Lung microvascular endothelial cell (primary cell): ENCODE results near the gene FAM221A. TPM values are rescaled to one million over a fixed set of nuclear protein-coding genes. Genes with fewer than 3 reads are reported as not detected.
"Not testable (repeated sequence)": the region's sequence is repeated elsewhere in the genome, so short reads cannot be mapped to it uniquely, and the experiment has no call there.

ENCODE experiments used
- DNase-seq, 2 donors: peaks; one replicate each; pipeline versions ENCODE4 v3.0.0 to v3.0.0-alpha.2; 2010; ENCODE audit warnings: low read depth in 2 of 2
- total RNA-seq: library from RNA; depleted of rRNA; stranded (reverse); fragments of >200 nt; gene quantifications from 2 replicates; pipeline ENCODE4 v1.2.1, GENCODE V29; 2014

FAM221A gene, protein sequence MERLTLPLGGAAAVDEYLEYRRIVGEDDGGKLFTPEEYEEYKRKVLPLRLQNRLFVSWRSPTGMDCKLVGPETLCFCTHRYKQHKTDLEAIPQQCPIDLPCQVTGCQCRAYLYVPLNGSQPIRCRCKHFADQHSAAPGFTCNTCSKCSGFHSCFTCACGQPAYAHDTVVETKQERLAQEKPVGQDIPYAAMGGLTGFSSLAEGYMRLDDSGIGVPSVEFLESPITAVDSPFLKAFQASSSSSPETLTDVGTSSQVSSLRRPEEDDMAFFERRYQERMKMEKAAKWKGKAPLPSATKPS
- total RNA-seq = 4.1 and 8.1 TPM in 2 replicates

DNA sequence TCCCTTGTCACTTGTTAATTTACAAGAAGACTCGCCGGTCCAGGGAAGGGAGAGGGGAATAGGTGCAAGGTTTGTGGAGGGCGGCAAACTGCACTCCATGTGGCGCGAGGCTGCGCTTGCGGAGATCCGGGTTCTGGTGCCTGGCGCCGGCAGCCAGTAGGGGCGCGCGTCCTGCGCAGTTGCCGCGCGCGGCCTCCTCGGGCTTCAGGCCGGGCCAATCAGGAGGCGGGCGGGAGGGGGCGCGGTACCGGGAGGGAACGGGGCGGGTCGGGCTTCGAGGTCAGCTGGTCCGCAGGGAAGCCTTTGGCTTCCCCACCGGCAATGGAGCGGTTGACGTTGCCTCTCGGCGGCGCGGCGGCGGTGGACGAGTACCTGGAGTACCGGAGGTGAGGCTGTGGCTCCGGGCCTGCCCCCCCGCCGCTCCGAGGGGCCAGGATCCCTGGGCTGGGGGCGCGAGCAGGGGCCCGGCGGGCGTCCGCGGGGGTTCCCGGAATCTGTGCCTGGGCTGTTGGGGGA, at the start of gene FAM221A:
FAM221A (plus strand) TSS at position 302 of the 516 bp plus-strand sequence; CDS start at position 322, 20 bp downstream.
- DNase-seq = peak; percentile 88 to 89

DNA sequence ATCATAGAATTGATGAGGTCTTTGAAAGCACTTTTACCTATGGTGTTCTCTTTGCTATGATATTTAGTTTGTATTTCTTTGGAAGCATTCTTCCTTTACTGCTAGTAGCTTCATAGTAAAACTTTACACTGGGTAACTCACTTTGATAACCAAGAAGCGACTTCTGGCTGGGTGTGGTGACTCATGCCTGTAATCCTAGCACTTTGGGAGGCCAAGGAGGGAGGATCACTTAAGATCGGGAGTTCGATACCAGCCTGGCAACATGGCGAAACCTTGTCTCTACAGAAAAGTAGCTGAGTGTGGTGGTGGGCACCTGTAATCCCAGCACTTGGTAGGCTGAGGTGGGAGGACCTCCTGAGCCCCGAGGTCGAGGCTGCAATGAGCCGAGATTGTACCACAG, 46.6 kb upstream of the FAM221A start:
- no peak for DNase-seq

DNA sequence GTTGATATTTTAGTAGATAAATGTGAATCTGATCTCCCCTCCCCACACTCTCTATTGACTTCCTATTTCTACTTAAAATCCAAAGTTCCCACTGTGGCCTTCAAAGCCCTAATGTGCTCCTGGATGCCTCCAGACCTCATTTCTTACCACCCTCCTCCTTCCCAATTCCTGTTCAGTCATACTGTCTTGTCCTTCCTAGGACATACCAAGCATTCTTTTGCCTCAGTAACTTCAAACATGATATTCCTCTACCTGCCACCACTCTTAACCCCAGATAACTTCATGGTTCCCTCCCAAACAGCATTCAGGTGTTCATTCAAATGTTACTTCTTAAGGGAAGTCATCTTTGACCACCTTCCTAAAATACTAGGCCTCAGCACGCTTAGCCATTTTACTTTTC, 34.2 kb upstream of the FAM221A start:
- DNase-seq = no peak

DNA sequence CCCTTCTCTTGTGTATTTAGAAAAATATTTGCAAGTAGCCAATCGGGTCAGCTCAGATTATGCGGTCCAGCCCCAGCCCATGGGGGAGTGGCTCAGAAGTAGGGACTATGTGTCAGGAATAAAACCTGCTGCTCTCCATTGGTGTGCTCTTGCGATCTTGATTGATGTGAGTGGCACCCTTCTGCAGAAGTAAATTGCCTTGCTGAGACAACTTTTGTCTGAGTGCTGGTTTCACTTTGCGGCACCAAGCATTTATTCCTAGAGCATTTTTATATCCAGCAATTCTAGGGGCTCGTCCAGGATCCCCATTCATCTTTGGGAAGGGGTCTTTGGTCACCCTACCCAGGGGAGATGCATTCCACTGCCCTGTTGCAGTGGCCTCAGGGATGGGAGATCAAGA, 26.1 kb upstream of the FAM221A start:
- no peak for DNase-seq

DNA sequence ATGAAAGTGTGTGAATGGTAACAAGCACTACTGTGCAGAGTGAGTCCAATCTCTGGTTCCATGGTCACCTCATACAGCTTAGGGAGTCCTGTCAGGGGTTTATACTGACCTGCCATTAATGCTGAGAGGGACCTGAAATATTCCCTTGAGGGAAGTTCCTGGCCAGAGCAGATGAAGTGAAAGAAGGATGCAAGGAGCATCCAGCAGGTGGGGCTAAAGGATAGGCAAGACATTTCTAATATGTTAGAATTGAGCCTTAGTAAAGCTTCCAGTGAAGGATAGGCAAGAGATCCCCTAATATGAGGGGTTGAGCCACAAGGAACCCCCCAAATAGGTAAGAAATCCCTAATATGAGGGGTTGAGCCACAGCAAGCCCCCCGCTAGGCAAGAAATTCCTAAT, 25.5 kb upstream of the FAM221A start:
- peak; percentile 34 to 42 for DNase-seq

DNA sequence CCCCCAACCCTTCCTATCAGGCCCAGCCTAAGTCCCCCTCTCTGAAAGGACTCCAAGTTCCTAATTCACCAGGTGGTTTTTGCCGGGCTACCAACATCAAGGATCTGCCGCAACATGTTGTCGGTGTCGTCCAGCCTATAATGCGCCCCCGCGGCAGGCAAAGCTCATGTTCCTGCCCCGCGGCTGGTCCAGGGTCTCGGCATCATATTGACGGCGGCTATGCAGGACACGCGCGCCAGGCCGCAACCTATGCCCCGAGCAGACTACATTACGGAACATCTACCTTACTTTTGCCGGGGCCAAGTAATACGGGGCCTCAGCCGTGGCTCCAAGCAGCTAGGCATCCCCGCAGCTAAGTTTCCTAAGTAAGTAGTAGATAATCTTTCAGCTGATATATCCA, 24.6 kb upstream of the FAM221A start:
- no peak for DNase-seq

DNA sequence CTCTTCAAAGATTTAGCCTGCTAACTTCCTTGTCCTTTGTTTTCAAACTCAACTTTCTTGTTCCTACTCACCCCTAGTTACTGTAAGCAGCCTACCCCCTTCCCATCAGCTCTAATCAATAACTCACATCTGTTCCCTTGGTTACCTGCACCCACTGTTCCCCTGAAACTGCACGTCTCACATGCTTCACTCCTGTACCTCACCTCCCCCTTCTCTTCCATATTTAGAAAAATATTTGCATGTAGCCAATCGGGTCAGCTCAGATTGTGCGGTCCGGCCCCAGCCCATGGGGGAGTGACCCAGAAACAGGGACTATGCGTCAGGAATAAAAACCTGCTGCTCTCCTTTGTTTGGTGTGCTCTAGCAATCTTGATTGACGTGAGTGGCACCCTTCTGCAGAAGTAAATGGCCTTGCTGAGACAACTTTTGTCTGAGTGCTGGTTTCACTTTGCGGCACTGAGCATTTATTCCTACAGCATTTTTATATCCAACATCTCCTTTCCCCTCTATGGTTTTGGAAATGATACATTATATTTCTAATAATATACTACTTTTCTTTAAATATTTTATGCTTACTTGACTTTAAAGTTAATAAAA, 21.1 kb upstream of the FAM221A start:
- no peak for DNase-seq

DNA sequence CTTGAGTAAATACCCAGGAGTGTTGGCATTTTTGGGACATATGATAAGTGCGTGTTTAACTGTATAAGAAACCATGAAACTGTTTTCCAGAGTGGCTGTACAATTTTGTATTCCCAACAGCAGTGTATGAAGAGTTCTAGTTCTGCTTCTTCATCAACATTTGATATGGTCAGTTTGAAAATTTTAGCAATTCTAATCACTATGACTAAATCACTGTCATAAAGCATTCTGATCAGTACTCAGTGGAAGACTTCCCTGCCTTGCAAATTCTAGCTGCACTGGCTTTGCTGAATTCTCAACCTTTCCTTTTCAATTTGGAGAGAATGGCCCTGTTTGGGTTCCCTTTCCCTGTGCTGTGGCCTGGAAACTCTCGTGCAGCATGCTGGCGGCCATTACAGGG, 18.6 kb upstream of the FAM221A start:
- no peak for DNase-seq

DNA sequence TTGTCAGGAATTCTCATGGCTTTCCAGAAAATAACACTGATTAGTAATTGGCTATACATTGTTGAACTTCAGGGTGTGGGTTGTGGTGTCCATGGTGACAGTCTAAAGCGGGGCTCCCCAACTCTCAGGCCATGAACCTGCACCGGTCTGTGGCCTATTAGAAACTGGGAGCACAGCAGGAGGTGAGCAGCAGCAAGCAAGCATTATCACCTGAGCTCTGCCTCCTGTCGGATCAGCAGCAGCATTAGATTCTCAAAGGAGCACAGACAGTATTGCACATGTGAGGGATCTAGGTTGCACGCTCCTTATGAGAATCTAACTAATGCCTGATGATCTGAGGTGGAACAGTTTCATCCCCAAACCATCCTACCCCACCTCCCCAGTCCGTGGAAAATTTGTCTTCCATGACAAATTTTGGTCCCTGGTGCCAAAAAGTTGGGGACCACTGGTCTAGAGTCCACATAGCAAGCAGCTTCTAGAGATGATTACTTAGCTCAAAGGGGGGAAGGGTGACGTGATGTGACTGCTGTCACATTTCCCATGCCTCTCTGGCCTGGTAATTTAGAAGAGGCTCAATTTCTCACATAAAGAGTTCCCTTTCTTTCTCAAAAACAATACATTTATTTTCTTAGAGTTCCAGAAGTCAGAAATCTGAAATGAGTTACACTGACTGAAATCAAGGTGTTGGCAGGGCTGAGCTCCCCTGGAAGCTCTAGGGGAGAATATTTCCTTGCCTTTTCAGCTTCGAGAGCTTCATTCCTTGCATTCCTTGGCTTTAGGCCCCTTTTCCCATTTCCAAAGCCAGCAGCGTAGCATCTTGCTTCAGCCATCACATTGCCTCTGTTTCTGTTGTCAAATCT, 17.6 kb upstream of the FAM221A start:
- no peak for DNase-seq

DNA sequence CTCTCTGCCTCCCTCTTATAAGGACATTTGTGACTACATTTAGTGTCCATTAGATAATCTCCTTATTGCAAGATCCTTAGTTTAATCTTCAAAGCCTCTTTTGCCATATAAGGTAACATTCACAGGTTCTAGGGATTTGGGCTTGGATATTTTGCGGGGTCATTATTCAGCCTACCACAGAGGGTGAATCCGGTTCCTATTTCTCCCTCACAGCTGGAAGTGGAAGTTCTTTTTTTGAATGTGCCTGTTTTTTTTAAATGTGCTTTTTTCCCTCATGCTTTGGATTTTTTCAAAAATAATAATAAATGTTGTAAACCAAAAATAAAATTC, 17.1 kb upstream of the FAM221A start:
- DNase-seq = no peak

DNA sequence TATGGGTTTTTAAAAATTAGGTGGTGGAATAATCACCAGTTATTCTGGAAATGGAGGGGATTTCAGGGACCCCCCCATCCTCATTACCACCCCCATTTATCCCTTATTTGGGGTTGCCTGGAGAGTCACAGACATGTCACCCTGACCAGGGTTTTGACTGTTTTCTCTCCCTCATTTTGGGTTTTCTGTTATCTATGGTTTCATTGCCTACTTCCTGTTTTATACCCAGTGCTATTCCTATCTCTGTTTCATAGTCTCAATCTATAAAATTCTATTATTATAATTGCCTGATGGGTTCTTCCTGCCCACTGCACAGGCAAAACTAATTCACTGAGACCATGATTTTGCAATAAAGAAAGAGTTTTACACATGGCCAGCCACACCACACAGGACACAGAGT, 15.9 kb upstream of the FAM221A start:
- DNase-seq = no peak

DNA sequence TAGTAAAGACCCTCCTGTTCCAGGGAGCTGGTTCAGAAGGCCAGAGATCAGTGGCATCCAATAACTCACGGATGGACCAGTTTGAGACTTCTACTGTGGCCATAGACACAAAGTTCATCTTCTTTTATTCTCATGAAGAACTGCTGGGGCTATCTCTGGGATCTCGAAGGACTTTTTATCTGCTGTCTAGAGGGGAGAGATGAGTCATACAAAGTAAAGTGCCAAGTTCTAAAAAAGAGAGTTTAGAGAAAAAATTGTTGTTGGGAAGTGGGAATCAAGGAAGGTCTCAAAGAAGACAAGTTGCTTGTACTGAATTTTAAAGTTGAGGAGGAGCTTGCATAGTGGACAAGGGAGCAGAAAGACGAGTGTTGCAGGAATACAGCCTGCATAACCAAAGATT, 8.0 kb upstream of the FAM221A start:
- no peak for DNase-seq

DNA sequence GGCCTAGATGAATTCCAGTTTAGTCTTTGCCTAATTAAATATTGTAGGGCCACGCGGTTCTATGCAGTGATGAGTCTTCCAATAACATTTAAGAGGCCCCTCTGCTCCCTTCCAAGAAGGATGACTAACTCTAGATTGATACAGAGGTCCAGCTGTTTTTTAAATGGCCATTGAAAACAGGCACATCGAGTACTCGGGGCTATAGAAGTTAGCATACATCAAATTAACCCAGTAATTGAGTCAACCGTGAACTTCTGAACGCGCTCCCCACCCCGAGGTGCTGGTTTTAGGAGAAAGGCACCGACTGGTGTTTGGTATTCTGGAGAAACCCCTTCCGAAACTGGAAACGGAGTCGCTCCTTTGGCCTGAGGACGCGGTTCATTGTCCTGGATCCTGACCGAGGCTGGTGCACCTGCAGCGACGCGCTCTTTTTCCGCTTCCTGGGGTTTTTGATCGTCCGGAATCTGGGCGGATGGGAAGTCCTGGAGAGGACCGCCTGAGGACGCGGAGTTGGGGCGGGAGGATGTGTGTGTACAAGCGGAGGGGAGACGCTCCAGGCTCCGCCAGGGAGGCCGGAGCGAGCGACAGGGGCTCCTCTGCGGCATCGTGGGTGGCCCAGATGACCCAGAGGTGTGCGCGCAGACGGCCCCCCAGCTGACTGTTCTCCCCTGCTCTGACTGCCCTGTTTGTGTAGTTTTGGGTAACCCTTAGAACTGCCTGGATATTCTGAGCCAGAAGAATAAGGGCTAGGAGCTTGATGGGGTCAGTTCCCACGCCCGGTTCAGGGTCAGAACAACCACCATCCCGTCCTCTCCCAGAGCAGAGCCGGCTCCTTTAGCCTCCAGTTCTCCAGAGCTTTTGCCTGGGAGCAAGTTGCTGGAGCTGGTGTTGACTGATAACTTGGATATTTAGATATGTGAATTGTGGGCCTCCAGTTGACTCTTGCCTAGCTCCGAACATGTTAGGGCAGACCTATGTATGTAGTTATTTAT, 711 bp downstream of the FAM221A start:
- peak; percentile 71 to 77 for DNase-seq

DNA sequence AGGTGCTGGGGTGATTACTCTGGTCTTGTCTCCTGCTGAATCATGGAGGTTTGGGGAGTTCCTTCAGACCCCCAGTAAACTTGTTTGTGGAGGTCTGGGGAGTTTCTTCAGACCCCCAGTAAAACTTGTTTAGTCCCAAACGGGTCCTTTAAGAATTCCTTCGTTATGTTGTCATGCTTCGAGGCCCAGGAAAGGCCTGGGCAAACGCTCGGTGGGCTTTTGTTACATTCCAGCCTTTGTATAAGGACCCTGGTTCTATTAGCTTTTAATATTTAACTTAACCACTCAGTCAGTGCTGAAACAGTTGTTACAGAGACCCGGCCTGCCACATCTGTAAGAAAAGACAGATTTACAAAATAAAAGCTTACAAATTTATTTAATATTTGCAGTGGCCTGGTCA, 4.0 kb downstream of the FAM221A start:
- not testable (repeated sequence) for DNase-seq

DNA sequence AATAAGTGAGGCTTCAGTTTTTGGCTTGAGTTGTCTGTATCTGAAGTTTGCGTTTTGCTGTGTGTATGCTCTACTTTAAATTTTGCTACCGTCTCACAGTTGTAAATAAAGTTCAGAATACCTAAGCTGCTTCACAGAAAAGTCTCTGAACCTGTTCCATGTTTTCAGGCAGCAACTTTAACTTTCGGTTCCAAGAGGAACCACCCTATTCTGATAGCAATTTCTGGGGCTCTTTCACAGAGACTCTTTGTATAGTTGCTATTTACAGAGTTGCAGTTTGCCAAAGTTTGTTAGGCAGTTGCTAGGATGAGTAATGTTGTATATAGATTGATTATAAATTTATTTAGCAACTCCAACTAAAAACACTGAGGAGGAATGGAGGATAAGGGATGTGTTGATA, 5.7 kb downstream of the FAM221A start:
- DNase-seq = peak in 1 of 2 donors; percentile 3

DNA sequence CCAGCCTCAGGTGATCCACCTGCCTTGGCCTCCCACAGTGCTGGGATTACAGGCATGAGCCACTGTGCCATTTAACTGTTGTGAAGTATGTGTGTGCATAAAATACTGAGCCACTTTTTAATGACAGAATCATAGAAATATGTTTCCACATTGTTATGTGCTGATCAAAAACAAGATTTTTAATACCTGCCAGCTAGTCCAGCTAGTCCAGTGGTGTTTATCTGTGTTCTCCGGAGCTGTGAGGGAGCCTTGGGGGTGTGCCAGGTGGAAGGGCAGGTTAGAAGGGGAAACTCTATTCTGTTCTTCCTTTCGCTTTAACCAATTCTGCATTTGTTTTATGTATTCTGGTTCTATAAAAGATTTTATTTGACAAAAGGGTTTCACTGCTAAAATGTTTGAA, 7.0 kb downstream of the FAM221A start:
- no peak for DNase-seq

DNA sequence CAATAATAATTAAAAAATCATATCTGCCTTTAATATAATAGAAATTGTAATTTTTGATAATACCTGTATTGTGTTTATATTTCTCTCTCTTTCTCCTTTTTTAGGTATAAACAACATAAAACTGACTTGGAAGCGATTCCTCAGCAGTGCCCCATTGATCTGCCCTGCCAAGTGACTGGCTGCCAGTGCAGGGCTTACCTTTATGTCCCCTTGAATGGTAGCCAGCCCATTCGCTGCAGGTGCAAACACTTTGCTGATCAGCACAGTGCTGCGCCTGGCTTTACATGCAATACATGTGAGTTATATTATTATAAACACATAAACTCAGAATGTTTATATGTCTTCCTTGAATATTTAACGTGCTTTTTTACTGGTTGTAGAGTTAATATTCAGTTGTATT, 9.2 kb downstream of the FAM221A start:
- no peak for DNase-seq

DNA sequence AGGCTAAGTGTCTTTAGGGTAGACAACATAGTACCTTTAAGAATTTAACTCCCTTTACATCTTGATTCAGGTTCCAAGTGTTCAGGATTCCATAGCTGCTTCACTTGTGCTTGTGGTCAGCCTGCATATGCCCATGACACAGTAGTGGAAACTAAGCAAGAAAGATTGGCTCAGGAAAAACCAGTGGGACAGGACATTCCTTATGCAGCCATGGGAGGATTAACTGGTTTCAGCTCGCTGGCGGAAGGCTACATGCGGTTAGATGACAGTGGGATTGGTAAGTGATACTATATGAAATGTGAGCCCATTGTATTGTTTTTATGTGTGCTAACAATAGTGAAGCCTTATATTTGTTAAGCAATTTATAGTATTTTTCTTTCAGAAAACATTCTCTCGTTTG, 11.3 kb downstream of the FAM221A start:
- no peak for DNase-seq

DNA sequence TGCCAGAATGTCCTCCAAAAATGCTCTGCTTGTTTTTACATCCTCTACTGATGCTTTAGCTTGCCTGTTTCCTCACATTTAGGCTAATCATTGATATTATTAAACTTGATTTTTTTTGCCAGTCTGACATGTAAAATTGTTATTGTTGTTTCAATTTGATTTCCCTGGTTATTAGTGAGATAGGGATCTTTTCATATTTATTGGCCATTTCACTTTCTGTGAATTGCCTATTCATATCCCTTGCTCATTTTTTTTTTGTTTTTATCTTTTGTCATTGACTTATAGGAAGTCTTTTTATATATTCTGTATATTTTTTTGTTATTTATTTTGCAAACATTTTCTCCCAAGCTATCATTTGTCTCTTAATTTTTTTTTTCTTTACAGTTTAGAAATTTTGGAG, 13.2 kb downstream of the FAM221A start:
- no peak for DNase-seq

DNA sequence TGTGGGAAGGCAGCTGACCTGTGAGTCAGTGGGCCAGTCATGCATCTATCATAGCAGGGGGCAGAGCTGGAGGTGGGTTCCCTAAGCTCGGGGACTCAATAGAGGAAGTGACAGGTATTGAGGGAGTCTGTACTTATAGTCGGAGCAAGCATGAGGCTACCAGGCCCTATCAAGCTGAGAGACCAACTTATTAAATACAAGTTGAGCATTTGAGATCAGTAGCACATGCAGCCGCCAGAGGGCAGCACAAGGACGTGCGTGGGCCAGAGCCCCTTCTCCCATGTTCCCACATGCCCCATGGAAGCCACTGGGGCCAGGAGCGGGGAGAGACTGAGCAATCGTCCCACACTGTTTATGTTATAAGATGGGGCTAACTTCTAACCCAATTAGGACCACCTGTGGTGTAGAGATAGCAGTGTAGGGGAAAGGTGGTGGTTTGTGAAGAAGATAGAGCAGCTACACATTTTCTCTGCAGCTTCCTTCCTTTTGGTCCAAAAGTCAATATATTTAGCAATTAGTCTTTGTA, 17.0 kb downstream of the FAM221A start:
- peak; percentile 63 to 78 for DNase-seq

DNA sequence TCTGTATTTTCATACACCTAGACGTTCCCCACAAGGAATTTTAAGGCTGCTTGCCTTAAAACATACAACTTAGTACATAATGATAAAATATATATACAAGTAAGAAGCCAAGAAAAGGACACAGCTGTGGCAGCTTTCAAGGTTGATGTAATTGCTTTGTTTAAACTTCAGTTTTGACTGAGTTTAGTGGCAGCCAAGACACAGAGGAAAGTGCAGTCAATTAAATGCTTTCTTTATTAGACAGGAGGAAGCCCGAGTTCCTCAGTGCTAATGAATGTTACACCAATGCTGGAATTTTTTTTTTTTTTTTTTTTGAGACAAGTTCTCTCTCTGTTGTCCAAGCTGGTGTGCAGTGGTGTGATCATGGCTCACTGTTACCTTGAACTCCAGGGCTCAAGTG, 18.8 kb downstream of the FAM221A start:
- no peak for DNase-seq
